HL-60/S4 treated with phorbol 12-myristate 13-acetate at 8.2 ng/mL for 4 days and 3 days (cell line): ENCODE data around the gene CCDC197.

Experiments used
- in situ Hi-C: fragments of 300-500 bp; cut with MboI; formaldehyde crosslinking; loops from 2 replicates; pipeline ENCODE4 v1.15.0; 2022; ENCODE audit warnings: low sequenced_read_pairs

Gene CCDC197

DNA sequence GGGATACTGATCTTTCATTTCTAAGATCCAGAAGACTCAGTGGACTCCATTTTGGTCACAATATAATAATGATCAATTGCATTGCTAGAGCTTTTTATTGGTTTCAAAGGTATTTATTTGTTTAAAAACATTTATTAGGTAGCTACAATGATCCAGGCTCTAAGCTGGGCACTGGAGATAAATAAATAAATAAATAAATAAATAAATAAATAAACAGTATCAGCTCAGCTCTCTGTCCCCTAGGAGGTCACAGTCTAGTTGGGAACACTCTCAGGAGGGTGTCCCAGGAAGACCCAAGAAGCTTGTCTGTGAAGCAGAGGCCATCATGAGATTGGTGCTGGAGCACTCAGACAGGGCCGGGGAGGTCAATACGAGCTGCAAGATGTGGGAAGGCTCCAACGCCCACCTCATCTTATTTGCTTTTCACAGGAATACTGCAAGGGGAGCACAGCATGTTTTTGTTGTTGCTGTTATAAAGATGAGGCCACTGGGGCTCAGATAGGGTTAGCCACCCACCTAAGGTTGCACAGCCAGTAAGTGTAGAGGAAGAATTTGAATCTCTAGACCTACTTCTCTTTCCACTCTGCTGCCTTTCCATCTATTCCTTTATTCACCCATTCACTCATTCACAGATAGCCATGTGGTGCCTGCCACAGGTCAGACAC lies 36.2 kb upstream of the CCDC197 start:
- in situ Hi-C loops = no loop called here

DNA sequence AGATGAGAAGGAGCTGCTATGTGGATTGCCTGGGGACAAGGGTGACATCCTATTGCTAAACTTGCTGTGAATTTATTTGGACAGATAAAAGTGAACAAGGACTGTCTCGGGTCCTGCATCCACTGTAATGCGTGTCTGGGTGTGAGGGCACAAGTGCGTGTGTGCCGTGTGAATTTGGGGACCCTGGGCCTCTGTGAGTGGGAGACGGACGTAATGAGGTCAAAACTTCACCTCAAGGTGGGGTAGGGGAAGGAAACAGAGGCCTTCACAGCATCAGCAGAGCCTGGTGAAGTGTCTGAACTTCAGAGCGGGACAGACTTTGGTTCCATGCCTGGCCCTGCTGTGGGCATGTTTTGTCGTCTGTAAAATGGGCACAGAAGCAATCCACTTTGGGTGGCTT lies 35.5 kb upstream of the CCDC197 start:
- in situ Hi-C loops = no loop called here

GRCh38 chr14:93962701-93963601 lies 34.1 kb upstream of the CCDC197 start:
- in situ Hi-C loops = no loop called here

DNA sequence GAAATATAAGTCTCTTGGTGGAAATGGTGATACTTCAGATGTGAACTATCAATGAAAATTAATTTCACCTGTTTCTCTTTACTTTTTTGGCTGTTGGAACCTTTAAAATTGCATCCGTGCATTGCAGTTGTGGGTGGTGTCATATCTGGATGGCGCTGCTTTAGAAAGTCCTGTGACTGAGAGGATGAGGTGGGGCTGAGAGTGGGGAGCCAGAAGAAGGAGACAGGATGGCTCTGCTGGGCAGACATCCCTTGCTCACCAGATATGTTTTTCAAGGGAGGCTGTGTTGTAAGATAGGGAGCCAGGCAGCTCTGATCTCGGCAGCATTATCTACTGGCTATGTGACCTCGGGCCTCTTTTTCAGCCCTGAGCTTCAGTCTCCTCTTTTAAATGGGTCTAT lies 33.4 kb upstream of the CCDC197 start:
- in situ Hi-C loops = no loop called here

DNA sequence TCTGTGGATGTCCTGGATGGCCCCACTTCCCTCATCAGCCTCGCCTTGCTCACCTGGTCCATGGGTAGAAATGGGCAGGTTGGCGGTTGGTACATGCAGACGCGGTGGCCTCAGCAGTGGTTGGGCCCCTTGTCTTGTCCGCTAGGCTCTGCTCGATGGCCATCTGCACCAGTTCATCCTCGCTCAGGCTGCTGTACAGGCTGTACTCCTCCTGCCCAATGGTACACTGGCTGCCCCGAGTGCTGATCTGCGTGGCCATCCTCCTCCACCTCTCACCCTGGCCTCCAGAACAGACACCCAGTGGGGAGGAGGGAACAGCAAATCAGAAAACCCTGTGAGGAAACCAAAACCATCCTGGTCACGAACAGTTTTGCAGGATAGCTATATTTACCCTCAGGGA lies 32.8 kb upstream of the CCDC197 start:
- in situ Hi-C loops = no loop called here

- in situ Hi-C loops = no loop called here
Observed at GRCh38 chr14:93964820-93965286, 32.2 kb upstream of the CCDC197 start.

DNA sequence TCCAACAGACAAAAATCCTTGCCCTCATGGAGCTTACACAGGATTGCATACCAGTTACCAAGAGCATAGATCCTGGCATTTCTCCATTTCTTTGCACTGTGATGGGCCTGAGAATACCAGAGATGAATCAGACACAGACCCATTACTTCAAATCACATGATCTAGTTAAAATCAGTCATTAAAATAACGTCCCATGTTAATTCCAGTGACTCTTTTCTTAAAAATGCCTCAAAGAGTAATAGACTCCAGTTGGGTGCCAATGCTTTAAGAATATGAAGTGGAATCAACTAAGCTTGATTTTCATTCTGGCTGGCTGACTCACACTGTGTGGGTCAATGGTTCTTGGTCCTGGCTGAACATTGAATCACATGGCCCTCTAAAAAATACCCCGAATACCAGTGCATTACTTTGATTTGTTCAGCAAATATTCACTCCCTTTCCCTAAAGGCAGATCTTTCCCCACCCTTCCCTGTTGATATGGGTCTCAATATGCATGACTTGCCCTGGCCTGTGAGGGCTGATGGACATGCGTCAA lies 31.7 kb upstream of the CCDC197 start:
- in situ Hi-C loops = no loop called here

GRCh38 chr14:93965946-93966474 lies 31.1 kb upstream of the CCDC197 start:
- in situ Hi-C loops = no loop called here

DNA sequence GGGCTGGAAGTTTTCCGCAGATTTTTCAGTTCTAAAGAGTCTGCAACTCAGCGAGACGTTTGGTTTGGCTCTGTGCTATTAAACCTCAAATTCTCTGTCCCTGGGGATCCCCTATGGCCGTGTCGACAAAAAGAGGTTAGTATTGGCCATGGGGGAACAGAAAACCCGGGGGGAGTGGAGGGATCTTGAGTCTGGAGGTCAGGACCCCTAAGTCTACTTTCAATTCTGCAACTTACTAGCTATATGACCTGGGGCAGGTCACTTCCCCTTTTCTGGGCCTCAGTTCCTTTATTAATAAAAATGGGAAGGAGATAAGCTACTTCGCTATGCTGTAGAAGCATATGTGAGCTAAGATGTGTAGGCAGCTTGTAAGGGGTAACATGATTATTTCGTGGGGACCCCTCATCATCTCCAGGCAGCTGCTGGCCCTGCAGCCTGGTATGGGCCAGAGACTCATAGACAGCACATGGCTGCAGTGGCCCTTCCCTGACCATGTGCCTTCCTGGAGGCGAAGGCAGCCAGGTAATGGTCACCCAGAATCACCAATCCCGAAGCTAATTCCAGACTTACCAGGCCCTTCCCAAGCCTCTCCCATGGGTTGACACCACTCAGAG lies 29.4 kb upstream of the CCDC197 start:
- in situ Hi-C loops = no loop called here

- in situ Hi-C loops = no loop called here
Observed at GRCh38 chr14:93969082-93969828, 27.8 kb upstream of the CCDC197 start.

- in situ Hi-C loops = no loop called here
Observed at GRCh38 chr14:93970585-93970964, 26.5 kb upstream of the CCDC197 start.

GRCh38 chr14:93970965-93971634 lies 26.0 kb upstream of the CCDC197 start:
- in situ Hi-C loops = no loop called here

DNA sequence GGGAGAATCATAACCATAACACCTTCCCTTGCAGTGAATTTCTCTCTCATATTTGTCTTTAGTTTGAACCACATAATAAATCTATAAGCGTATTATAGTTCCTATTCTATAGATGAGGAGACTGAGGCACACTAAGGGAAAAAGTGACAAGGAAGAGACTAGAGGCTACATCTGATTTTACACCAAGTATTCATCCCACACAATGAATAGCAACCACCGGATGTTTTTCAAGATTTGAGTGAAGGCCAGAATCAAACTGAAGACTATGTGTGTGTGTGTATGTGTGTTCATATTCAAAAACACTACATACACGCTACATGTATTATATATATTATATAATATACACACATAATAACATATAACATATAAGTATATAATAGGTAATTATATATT lies 25.5 kb upstream of the CCDC197 start:
- in situ Hi-C loops = no loop called here

DNA sequence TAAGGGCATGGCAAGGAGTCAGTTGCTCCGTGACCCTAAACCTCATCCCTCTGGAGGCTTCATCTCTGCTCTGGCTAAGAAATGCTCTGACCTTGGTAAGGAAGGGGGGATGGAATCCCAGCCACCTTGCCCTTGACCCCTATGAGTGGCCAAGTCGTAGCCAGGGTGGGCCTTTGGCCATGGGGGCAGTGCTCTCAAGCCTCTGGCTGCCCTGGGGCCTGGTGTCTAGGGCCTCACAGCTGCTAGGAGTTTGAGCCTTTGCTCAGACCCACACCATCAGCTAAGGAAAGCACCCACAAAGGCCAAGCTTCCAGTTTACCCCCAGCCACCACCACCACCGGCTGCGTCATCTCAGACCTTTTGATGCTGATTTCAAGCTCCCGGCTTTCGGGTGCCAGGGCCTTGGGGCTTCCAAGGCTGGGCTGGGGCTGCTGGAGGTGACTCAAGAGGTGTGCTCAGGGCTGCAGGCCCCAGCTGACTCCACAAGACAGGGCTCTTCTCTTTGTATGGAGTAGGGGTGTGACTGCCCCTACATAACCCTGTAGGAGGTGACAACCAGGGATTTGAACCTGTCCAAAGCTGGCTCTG lies 24.4 kb upstream of the CCDC197 start:
- in situ Hi-C loops = no loop called here

DNA sequence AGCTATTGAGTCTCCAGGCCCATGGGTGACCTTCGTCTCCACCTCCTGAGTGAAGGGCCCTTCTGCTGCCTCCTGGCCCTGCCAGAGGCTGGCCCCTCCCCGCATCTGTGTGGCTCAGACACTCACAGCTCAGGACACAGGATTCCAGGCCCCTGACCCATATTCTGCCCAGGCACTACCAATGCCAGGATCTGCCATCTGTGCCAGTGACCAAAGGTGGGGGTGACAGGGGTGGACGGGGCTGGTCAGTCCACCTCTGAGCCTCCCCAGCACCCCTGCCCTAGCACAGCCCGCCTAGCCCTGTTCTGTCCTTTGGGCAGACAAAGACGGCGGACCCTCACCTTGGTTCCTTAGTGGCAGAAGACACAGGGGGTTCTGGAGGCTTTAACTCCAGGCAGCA lies 23.5 kb upstream of the CCDC197 start:
- in situ Hi-C loops = no loop called here

DNA sequence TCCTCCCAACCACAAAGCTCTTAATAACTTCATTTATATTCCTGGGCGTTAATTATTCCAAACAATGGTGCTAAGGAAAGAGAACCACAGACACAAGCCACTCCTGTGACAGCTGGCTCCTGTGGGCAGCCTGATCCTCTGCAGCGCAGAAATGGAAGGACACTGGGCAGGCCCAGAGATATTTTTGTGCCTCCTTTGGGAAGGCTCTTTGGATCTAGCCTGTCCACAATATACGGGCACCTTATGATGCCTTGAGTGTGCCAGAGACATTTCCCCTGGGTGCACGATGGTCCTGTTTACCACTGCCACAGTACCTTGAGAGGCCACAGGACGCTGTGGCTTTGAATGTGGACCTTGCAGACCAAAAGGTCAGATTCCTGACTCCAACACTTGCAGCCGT lies 22.8 kb upstream of the CCDC197 start:
- in situ Hi-C loops = no loop called here

- in situ Hi-C loops = no loop called here
Observed at GRCh38 chr14:93974833-93975232, 22.3 kb upstream of the CCDC197 start.

GRCh38 chr14:93975791-93976476 lies 21.2 kb upstream of the CCDC197 start:
- in situ Hi-C loops = no loop called here

GRCh38 chr14:93976477-93977057 lies 20.5 kb upstream of the CCDC197 start, which contains the start of gene ASB2:
Gene ASB2 (minus strand): TSS chr14:93976570. CDS start chr14:93964539, 12,031 bp downstream.
- in situ Hi-C loops = no loop called here
